ENCODE results near the gene RNF214.

RNF214 gene

GRCh38 chr11:117218133-117218915 is 14.1 kb upstream of the RNF214 start:
- Histone ChIP-seq H3K36me3 (ENCODE audit: insufficient read depth, low read length) (peaks cover 36% of the 10 kb centered on the region; the same call in 1 of the 2 replicates), H3F3A (ENCODE audit: low read depth) (no peaks in the 10 kb centered on the region), H3K4me1 (ENCODE audit: insufficient read depth, low read length, poor library complexity, severe bottlenecking) (no peaks in the 10 kb centered on the region), H3K27me3 (ENCODE audit: insufficient read depth, low read length, poor library complexity, severe bottlenecking) (no peaks in the 10 kb centered on the region), H3K4me2 (ENCODE audit: low read depth, low read length, poor library complexity, severe bottlenecking) (no peak overlapping the region), H3K79me2 (ENCODE audit: insufficient read depth, low read length) (no peaks in the 10 kb centered on the region), H3K9me2 (replicated peaks; ENCODE audit: low read depth, low read length) (no peaks in the 10 kb centered on the region), H2AFZ (ENCODE audit: low read length) (no peak overlapping the region), H4K20me1 (ENCODE audit: insufficient read depth, low read length, poor library complexity, severe bottlenecking) (no peaks in the 10 kb centered on the region), H3K4me3 (ENCODE audit: low read length, poor library complexity, severe bottlenecking) (no peak overlapping the region), H3K9me3 (ENCODE audit: insufficient read depth, low read depth, low read length) (no peaks in the 10 kb centered on the region), H3K9ac (ENCODE audit: low read depth, low read length, poor library complexity, severe bottlenecking) (no peak overlapping the region)
- TF ChIP-seq CTCF (conservative IDR thresholded peaks at IDR 0.05; ENCODE audit: low read length) (no peak), EZH2phosphoT487 (IDR thresholded peaks at IDR 0.05; ENCODE audit: borderline replicate concordance) (no peak)

GRCh38 chr11:117219001-117219400 is 13.5 kb upstream of the RNF214 start:
- TF ChIP-seq EZH2phosphoT487 (IDR thresholded peaks at IDR 0.05; ENCODE audit: borderline replicate concordance) = no peak
- no peak for TF ChIP-seq CTCF (conservative IDR thresholded peaks at IDR 0.05; ENCODE audit: low read length)
- Histone ChIP-seq H3K4me2 (ENCODE audit: low read depth, low read length, poor library complexity, severe bottlenecking) (no peak overlapping the region), H3K9me2 (replicated peaks; ENCODE audit: low read depth, low read length) (no peaks in the 10 kb centered on the region), H2AFZ (ENCODE audit: low read length) (no peak overlapping the region), H3K4me1 (ENCODE audit: insufficient read depth, low read length, poor library complexity, severe bottlenecking) (no peaks in the 10 kb centered on the region), H3K4me3 (ENCODE audit: low read length, poor library complexity, severe bottlenecking) (no peak overlapping the region), H3K27me3 (ENCODE audit: insufficient read depth, low read length, poor library complexity, severe bottlenecking) (no peaks in the 10 kb centered on the region), H3F3A (ENCODE audit: low read depth) (no peaks in the 10 kb centered on the region), H4K20me1 (ENCODE audit: insufficient read depth, low read length, poor library complexity, severe bottlenecking) (no peaks in the 10 kb centered on the region), H3K9ac (ENCODE audit: low read depth, low read length, poor library complexity, severe bottlenecking) (no peak overlapping the region), H3K79me2 (ENCODE audit: insufficient read depth, low read length) (no peaks in the 10 kb centered on the region), H3K9me3 (ENCODE audit: insufficient read depth, low read depth, low read length) (no peaks in the 10 kb centered on the region), H3K36me3 (ENCODE audit: insufficient read depth, low read length) (peaks cover 42% of the 10 kb centered on the region; the same call in 1 of the 2 replicates)

- H3K4me1 ChIP-seq (ENCODE audit: insufficient read depth, low read length, poor library complexity, severe bottlenecking) = no peaks in the 10 kb centered on the region
- no peaks in the 10 kb centered on the region for H4K20me1 ChIP-seq (ENCODE audit: insufficient read depth, low read length, poor library complexity, severe bottlenecking)
- no peaks in the 10 kb centered on the region for H3K27me3 ChIP-seq (ENCODE audit: insufficient read depth, low read length, poor library complexity, severe bottlenecking)
- H3F3A ChIP-seq (ENCODE audit: low read depth) = no peaks in the 10 kb centered on the region
- TF ChIP-seq EZH2phosphoT487 (IDR thresholded peaks at IDR 0.05; ENCODE audit: borderline replicate concordance) (no peak), CTCF (conservative IDR thresholded peaks at IDR 0.05; ENCODE audit: low read length) (no peak)
- H3K4me3 ChIP-seq (ENCODE audit: low read length, poor library complexity, severe bottlenecking) = no peak overlapping the region
- no peaks in the 10 kb centered on the region for H3K9me3 ChIP-seq (ENCODE audit: insufficient read depth, low read depth, low read length)
- no peaks in the 10 kb centered on the region for H3K9me2 ChIP-seq (replicated peaks; ENCODE audit: low read depth, low read length)
- H3K4me2 ChIP-seq (ENCODE audit: low read depth, low read length, poor library complexity, severe bottlenecking) = no peak overlapping the region
- no peak overlapping the region for H3K9ac ChIP-seq (ENCODE audit: low read depth, low read length, poor library complexity, severe bottlenecking)
- peaks cover 40% of the 10 kb centered on the region; the same call in 1 of the 2 replicates for H3K36me3 ChIP-seq (ENCODE audit: insufficient read depth, low read length)
- no peak overlapping the region for H2AFZ ChIP-seq (ENCODE audit: low read length)
- H3K79me2 ChIP-seq (ENCODE audit: insufficient read depth, low read length) = no peaks in the 10 kb centered on the region
Measured at GRCh38 chr11:117219455-117219854, 13.0 kb upstream of the RNF214 start.
